GM21367 (cell line): ENCODE measurements around the gene EIF4A3.

Experiments used
- ATAC-seq: cut with Tn5 transposase; IDR thresholded peaks from one replicate; pipeline ENCODE4 v1.9.1; 2021; ENCODE audit not compliant: unreplicated experiment

Gene EIF4A3

GRCh38 chr17:80147035-80147822 lies at the start of gene EIF4A3:
Gene EIF4A3 (minus strand): TSS chr17:80147128. CDS start chr17:80146961, 167 bp downstream.
- ATAC-seq: peak; percentile 81

DNA sequence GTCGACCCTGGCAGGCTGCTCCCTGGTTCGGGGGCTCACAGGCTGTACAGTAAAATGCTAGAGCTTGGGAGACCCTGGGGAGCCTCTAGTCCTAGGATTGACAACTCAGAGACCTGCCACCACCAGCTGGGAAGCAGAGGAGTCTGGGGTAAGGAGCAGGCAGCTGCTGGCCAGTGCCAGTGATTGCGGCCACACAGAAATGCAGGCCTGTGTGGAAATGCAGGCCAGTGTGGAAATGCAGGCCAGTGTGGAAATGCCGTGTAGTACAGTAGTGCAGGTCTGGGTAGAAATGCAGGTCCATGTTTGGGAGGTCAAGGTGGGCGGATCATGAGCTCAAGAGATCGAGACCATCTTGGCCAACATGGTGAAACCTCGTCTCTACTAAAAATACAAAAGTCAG lies 49.7 kb upstream of the EIF4A3 start:
- ATAC-seq: no peak

DNA sequence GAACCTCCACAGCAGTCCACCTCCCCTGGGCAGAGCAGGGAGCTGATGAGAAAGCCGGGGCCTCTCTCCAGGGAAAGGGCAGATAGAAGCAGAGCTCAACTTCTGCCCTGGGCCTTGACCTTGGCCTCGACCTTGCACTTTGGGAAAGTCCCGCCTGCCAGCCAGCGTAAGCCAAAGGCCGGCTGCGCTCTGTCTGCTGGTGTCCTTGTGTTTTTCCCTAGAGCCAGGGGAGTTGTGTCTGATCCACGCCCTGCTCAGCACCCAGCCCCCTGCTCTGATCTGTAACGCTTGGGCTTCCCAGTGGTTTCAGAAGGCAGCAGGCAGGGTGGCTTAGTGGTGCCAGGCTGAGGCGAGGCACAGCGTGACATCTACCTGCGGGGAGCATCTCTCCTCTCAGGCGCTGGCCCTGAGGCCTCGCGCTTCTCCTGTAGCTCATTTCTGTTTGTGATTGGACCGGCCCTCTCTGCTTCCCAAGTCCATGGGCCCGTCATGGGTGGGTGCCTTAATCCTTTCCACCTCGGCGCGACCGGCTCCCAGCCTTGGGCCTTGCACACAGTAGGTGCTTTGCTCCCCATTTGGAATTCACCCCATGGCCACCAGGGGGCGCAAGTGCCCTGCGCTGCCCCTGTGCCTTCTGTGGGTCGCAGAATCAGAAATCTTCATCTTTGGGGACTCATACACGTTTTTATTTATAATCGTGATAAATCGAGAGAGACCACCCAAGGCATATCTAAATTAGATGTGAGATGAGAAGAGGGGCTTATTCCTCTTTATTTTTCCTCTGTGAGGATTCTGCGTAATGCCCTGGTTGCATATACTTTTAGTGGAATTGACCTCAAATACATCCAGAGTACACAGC lies 49.0 kb upstream of the EIF4A3 start:
- no peak for ATAC-seq

- ATAC-seq: no peak
Observed at GRCh38 chr17:80195141-80195540, 48.2 kb upstream of the EIF4A3 start.

DNA sequence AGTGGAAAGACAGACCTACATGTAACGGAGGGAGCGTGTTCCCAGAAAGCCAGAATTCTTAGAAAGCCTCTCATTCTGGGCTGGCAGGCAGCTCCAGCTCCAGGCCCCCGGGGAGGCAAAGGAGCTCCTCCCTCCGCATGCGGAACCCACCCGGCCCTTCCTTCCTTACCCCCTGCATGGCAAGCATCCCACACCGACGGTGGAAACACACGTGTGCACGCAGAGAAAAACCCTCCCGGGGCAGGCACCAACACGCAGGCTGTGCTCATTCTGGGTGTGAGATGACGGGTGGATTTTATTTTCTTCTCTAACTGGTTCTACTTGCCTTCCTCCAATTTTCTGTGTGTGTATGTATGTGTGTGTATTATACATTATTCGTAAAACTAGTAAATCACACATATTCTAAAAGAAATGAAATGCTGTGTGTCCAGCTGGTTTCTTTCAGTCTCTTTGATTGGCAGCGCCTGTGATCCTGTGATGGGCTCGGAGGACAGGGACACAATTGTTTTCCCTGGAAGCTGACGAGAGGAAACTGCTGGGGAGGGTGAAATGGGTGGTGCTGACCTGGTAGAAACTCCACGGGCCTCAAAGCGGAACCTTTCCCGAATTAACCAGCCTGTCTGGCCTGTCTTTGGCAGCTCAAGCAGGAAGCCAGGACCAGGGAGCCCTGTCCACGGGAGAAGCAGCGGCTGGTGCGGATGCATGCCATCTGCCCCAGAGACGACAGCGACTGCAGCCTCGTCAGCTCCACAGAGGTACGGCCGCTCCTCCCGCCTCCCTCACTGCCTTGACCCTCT lies 45.1 kb upstream of the EIF4A3 start:
- no peak for ATAC-seq

DNA sequence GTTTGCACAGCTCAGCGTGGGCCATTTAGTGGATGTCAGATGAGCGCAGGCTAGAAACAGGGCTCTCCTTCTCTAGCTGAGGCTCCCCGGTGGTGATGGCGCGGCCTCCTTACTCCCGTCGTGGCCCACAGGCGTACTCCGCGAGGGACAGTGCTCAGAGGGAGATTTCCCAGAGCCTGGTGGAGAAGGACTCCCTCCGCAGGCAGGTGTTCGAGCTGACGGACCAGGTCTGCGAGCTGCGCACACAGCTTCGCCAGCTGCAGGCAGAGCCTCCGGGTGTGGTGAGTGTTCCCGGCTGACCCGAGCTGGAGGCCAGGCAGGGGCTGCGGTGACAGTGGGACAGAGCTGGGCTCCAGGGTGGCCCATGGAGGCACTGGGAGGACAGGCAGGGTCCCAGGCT lies 44.3 kb upstream of the EIF4A3 start:
- ATAC-seq: no peak

DNA sequence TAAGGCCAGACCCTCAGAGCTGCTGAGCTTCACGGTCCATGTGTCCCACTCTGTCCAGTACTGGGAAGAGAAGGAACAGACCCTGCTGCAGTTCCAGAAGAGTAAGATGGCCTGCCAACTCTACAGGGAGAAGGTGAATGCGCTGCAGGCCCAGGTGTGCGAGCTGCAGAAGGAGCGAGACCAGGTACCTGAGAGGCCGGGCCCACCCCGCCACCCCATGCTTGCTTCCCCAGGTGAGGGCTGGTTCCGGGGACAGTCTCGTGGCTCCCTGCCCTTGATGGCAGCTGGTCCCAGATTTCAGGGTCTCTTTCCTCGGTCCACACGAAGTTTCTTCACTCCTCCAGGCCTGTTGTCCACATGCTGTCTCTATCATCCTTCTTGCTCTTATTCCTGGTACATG lies 43.8 kb upstream of the EIF4A3 start:
- ATAC-seq: no peak

DNA sequence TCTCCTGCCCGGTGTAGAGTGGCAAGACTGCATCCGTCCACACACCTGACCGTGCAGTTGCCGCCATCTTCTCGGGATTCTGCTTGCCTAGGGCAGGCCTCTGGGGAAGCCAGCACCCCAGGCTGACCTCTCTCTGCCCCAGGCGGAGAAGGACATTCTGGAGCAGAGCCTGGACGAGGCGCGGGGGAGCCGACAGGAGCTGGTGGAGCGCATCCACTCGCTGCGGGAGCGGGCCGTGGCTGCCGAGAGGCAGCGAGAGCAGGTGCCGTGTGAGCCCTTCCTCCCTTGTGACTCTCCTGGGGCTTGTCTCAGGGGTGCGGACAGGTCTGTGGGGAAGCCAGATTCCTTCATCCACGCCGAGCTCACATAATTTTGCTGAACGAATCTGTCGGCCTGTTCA lies 42.7 kb upstream of the EIF4A3 start:
- ATAC-seq: no peak

GRCh38 chr17:80187515-80187941 lies 40.6 kb upstream of the EIF4A3 start:
- ATAC-seq: no peak

DNA sequence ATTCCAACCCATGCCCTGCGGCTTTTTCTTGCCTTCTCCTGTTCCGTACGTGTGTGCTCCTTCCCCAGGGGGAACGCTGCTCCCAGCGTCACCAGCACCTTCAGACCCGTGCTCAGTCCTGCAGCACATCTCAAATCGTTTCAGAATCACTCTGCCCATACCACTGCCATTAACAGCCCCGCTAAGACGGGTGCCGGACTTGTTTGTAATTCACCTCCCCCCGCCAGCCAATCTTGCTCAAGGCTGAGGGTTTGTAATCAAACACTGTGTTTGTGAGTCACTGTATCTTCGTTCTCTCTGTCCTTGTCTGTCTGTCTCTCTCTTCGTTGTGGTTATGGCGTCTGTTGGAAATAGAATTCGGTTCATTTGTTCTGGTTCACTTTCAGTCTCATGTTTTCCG lies 40.2 kb upstream of the EIF4A3 start:
- no peak for ATAC-seq

DNA sequence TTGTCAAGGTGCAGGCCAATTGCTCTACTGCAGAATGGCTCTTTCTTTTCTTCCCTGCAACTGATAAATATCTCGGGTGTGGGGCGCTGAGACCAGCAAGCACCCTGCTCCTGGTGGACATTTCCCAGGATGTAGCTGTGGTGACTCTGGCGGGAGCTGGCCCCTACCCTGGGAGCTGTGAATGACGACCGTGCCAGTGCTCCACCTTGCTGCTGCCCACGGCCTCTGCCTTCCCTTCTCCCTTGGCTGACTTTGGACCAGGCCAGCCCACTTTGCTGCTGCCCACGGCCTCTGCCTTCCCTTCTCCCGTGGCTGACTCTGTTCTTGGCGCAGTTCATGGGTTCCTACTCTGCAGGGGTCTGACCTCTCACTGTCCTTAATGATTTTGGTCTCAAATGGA lies 39.0 kb upstream of the EIF4A3 start:
- no peak for ATAC-seq

- no peak for ATAC-seq
Observed at GRCh38 chr17:80184423-80184714, 37.4 kb upstream of the EIF4A3 start.

GRCh38 chr17:80183581-80184422 lies 36.9 kb upstream of the EIF4A3 start:
- ATAC-seq: no peak

GRCh38 chr17:80182845-80183223 lies 35.9 kb upstream of the EIF4A3 start:
- no peak for ATAC-seq

DNA sequence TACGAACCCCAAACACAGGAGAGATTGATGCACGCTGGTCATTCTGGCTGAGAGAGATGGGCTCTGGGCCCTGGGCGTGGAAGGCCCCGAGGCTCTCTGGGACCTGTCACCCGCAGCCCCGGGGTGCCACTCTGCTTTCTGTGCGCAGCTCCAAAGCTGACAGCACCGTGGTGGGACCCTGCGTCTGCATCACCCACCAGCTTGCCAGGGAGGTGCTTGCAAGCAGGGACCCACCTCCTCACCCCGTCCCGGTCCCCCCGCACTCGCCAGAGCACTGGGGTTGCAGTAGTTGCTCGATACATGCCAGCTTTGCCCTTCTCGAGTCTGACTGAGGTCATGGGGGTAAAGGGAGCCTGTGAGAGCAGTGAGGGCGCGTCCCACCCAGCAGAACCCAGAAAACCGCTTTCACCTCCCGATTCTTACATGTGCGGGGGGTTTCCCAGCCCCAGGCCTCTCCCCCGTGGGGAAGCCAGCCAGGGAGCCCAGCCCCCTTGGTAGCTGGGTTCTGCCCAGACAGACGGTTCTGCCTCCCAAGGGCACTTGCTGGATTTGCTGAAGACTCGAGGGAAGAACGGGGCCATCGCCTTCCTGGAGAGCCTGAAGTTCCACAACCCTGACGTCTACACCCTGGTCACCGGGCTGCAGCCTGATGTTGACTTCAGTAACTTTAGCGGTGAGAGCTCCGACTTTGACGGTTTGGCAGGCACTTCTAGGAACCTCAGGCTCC lies 35.4 kb upstream of the EIF4A3 start:
- no peak for ATAC-seq

- no peak for ATAC-seq
Observed at GRCh38 chr17:80181431-80181830, 34.5 kb upstream of the EIF4A3 start.

GRCh38 chr17:80180192-80180591 lies 33.3 kb upstream of the EIF4A3 start:
- ATAC-seq: no peak

DNA sequence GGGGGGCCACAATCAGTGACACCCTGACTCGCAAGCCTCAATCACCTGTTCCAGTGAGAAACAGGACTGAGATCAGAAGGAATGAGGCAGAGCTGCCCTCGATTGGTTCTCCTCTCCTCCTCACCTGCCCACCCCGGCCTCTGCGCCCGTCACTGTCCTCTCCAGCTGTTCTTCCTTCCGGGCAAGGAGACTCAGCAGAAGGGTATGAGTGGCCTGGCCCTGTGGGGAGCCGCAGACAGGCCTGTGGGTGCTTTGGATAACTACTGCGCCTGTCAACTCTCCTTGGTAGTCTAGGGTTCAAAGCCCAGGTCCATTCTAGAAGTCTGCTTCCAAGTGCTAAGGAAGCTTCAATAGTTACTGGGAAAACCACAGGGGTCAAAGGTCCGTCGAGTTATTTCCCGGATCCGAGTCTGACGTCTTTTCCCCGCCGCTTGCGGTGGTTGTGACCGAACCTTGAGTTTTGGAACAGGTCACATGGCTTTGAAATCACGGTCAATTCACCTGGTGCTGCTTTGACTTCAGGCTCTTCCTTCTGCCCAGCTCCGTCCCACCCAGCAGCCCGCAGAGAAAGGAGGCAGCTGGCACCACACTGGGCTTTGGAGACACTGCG lies 31.2 kb upstream of the EIF4A3 start:
- ATAC-seq: no peak

- no peak for ATAC-seq
Observed at GRCh38 chr17:80176757-80177156, 29.8 kb upstream of the EIF4A3 start.

GRCh38 chr17:80173916-80174315 lies 27.0 kb upstream of the EIF4A3 start:
- ATAC-seq: no peak
